Amygdala (tissue), 56 donors: ENCODE data around the gene OSBPL6.
"Not testable (repeated sequence)": the region's sequence is repeated elsewhere in the genome, so short reads cannot be mapped to it uniquely, and the experiment has no call there.

Source experiments
- DNase-seq, 56 donors: peaks; one replicate each; lab custom pipeline; 2025; lab: John Stamatoyannopoulos, UW

Gene OSBPL6

DNA sequence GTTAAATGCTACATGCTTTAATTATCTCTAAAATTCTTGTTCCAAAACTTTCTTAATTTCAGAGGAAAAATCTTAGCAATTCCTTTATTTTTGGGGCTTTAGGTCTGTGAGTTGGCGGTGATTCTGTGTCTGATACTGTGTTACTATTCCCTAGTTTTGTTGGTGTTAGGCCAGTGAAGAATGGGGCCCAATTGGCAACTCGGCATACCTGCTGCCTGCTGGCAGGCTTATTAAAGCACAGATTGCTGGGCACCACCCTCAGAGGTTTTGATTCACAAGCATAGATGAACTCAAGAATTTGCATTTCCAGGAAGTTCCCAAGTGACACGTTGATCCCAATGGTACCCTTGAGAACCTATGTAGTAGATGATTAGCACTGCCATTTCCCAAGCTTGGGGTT is 101.6 kb downstream of the OSBPL6 start:
- DNase-seq = no peak

DNA sequence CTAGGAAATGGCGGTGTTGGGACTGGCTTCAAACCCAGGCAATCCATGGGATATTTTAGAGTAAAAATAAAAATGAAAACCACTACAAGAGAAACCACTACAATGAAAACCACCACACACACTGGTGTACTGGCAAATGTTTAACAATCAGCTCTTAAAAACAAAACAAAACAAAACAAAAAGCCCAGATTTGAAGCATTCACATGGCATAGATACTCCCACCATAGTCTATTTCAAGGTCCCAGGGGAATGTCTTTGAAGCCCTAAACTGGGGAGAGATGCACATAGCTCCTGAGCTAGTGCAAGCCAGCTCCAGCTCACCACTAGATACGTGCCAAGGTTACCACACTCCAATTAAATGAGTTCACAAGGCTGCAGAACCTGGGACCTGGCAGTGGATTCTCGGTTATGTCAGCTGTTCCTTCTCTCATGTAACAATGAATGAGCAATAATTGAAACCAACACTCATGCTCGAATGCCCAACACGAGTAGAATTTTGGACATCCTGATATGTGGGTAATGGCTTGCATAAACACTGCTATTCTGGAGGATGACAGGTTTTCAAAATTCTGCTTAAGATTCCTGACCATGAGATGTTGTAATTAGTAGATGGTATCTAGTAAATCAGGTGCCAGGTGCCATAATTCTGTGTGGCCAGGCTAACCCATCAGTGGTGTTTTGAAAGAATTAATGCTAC is 102.2 kb downstream of the OSBPL6 start:
- no peak for DNase-seq

DNA sequence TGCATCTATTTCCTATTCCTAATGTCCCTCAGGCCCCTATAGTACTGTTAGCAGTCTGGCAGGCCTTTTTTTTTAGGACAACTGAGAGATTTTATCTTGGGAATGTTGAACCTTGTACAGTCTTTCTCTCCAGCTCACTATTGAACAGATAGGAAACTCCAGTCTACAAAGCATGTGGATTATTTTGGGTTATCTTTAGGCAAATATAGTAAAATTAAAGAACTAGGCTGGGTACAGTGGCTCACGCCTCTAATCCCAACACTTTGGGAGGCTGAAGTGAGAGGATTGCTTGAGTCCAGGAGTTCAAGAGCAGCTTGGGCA is 102.7 kb downstream of the OSBPL6 start:
- no peak for DNase-seq

DNA sequence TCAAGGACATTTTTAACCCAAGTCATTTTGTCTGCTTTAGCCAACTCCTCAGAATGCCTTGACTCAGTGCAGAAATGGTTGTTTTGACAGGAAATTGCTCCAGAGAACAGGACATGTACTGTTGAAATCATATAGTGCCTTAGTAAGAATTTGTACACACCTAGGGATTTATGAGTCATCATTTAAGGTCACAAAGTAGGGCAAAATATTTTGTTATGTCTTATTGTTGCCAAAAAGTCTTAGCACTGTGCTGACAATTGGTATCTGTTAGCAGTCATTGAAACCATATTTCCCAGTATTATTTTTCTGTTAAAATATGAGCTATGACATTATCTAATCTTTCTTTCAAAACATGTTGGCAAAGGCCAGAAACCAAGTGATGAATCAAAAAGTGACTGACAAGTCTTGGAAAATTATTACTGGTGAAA is 104.5 kb downstream of the OSBPL6 start:
- no peak for DNase-seq

DNA sequence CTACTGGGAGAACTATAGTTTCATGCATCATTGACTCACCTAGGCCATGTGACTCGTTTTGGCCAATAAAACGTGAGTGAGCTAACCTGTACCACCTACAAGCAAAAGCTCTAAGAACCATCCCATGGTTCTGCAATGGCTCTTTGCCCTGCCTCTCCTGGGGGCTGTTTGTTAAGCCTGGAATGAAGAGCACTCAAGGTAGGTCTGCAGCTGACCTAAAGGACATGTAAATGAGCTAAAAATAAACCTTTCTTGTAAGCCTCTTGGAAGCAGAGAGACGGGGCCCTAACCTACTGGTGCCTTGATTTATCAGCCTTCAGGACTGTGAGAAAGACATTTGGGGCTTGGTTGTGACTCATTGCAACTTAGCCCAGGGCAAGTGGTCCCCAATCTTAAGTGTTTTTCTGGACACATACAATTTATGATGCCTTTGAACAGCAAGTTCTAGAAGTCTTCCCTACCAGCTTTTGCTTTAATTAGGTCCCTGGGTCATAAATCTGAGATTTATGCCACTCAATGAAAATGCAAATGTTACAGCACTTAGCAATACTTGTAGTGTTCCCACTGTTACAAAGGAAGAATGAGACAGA is 107.4 kb downstream of the OSBPL6 start:
- no peak for DNase-seq

DNA sequence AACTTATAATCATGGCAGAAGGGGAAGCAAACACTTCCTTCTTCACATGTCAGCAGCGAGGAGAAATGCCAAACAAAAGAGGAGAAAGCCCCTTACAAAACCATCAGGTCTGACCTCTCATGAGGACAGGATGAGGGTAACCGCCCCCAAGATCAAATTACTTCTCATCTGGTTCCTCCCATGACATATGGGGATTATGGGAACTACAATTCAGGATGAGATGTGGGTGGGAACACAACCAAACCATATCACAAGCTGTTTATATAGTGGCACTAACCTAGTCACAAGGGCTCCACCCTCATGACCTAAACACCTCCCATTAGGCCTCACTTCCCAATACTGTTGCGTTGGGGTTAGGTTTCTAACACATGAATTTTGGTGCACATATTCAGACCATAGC is 110.0 kb downstream of the OSBPL6 start:
- no peak for DNase-seq

DNA sequence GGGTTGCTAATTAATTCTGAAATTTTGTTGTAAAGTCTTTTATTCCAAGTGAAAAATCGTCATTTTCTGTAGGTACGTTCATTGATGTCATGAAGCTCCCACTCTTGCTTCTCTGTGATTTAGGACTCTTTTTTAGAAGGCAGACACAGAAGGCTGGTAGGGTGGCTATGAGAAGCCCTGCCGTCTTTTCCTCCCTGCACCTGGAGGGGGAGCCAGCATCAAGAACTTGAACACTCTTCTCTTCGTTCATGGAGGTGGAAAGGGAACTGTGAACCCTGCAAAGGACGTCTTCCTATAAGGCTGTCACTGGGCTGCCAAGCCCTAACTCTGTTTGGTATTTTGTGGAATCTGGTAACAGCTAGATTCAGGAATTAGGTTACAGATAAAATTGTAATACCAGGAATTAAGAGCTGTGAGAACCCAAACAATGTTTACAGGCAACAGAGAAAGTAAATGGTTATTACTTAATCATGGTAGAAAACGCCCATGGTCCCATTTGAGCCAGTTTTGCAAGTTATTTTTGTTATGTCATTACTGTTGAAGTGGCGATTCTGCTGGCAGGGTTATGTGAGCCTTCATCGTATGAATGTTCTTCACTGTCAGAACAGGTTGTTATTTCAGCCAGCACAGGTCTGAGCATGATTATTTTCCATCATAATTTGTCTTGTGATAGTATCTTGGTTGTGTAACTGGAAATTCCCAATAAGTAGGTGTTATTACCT is 112.2 kb downstream of the OSBPL6 start:
- DNase-seq = peak in 4 of 56 donors; percentile 5 to 40 (median 10)

DNA sequence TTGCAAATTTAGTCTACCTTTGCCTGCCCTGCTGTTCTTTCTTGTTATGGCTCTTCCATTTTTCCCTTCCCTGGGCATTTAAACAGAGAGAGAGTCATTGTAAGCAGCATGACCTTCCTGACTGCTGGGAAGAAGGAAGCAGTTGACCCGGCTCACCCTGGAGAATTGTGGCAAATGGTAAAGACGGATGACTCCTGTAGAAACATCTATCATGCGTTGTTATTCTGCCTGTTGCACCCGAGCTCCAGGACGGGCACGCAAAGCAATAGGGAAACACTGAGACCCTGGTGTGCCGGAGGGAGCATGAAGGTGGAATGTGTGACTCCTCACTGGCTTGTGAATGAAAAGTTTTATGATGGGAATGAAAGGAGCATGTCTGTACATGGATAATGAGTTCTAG is 113.3 kb downstream of the OSBPL6 start:
- no peak for DNase-seq

DNA sequence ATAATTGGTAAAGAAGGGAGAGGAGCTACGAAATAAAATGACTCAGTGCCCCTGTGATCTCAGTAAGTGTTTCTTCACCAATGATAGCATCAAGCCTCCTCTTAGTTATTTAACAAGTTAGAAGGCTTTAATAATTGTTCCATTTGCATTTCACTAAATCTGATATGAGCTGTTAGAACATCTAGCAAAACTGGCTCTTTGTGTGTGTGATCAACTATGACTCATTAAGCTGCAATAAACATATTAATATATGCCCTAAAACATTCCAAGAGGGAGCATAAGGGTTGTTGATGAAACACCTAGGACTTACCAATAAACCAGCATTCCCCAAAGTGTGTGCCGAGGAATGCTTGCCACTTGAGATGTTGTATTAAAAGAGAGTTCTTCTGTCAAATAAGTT is 115.2 kb downstream of the OSBPL6 start:
- no peak for DNase-seq

DNA sequence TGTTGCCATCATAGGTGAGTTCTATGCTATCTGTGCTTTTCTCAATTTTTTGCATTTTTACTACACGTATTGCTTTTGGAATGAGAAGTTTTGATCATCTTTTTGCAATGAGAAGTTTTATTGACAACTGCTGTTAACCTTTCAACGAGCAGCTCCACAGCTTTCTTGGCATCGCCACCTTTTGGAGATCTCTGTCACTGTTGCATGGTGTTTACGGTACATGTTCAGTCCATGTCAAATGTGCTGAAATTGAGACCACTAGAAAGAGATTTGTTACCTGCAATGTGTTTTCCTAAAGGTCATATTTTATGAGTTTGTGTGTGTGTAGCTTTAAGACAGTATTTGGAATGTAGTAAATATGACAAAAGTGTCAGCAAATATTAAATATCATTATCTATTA is 120.8 kb downstream of the OSBPL6 start:
- no peak for DNase-seq

DNA sequence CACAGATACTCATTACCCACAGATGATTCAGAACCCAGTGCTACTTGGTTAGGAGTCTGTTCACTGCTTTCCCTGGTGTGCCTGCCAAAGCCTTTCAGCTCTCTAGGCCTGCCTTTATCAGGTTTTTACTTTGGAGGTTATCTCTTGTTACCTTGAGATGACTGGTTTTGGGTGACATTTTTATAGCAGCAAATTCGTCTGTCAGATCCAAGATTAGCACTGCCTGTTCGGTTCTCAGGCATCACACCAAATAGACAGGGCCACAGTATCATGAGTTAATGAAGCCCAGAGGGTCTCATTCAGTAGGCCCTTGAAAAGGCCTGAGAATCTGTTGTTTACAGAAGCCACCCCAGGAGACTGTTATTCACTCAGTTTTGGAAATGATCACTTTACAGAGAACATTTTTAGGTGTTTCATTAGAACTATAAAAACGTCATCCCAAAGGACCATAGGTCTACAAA is 121.2 kb downstream of the OSBPL6 start:
- no peak for DNase-seq

DNA sequence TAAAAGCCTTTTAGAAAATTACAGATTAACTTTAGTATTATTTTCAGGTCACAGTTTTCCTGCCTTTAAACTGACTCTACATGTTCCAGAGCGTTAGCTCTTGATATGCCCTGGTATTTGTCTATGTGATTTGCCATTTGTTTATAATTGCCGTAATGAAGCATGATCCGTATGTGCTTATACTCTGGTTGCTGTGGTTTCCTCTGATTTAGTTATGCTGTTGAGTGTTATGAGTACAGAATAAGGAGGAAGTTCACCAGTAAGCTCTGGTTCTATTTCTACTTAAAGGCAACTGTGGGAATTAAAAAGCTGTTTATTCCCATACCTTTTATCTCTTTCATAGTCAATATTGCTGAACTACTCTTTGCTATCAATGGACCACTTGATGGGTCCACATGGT is 123.5 kb downstream of the OSBPL6 start:
- DNase-seq = no peak

DNA sequence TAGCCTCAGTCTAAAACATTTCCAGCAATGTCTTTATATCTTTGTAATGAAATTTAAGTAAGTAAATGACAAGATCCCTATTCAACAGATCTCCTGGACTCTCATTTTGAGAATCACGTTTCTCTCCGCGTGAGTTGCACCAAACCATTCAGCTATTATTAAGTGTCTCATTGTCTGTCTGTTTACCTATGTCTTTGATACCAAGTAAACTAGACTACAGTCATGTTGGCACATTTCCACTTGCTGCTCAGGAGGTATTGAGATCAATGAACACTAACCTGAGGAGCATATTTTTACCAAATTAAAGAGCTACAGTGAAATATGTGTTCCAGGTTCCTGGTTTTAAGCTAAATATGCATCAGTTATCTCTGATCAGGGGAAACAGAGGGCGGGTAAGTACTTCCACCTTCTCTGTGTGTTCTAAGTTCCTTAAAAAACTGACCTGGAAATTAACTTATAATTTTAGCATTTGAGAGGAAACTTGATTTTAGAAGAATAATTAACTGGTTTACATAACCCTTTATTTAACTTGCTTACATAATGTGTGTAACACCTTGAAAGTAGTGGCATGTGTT is 125.8 kb downstream of the OSBPL6 start:
- DNase-seq = no peak

DNA sequence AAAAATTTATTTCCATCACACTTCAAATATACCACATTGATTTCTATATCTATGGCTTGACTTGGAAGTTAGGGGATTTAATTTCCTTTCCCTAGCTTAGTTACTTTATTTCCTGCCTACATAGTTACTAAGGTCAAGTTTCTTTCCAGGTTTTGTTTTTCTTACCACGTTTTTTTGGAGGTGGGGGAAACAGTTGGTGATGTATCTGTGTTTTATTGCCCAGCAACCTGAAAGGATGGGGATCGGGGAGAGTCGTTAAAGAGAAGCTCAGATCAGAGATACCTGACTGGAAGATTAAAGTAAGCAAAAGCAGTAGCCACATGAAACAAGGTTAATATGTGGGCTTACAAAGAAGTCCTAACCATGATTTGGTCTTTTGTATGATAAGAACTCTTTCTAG is 127.8 kb downstream of the OSBPL6 start:
- DNase-seq = no peak

DNA sequence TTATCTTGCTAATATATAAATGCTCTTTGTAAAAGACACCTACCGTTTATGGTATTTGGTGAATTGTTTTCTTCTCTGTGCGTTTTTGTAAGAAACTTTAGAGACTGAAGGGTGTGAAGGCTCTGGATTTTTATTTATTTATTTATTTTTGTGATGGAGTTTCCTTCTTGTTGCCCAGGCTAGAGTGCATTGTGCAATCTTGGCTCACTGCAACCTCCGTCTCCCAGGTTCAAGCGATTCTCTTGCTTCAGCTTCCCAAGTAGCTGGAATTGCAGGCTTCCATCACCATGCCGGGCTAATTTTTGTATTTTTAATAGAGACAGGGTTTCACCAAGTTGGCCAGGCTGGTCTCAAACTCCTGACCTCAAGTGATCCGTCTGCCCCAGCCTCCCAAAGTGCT is 129.0 kb downstream of the OSBPL6 start:
- not testable (repeated sequence) for DNase-seq

DNA sequence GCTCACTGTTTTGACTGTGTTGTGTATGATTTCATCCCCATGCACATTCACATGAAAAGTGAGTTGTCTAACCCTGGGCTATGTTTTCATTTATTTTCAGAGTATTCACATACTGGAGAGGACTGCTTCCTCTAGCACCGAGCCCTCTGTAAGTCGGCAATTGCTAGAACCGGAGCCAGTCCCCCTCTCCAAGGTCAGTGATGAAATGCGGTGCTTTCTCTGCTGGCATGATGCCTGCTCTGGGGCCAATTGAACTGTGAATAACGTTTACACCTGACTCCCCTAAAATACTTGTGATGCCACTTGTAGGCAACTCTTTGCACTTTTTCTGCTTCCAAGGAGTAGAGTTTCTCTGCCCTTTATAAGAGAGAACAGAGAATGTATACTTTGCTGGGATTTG is 129.8 kb downstream of the OSBPL6 start:
- peak in 3 of 56 donors; percentile 3 to 13 (median 5) for DNase-seq

DNA sequence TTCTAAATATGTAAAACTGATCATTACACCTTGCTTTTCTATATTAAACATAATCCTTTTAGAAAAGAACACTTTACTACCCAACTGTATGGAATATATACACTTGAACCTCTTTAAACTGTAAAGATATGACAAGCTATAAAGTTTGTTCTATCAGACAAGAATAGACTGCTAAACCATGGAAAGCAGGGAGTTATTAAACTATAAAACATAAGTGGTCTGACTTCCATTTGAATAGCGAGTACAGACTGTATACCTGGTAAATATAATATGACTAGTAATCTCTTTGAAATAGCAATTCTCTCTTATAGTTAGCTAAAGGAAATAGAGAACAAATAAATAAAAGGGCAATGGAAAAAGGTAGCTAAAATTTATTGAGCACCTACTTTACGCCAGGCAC is 131.0 kb downstream of the OSBPL6 start:
- DNase-seq = no peak

DNA sequence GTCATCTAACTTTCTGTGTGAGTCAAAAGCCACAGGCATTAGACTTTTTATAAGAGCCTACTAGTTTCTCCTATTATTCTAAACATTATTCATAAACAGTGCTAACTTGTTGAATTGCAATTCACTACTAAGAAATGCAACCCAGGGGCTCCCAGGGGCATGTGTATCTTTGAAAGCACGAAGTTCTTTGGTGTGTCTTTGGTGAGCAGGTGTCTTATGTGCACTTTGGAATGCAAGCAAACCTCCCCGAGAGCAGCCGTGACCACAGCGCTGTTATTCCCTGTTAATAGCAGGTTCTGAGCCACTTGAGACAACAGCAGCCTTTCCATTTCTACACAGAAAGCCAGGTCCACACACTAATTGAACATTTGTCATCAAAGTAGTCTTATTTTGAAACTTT is 133.2 kb downstream of the OSBPL6 start:
- DNase-seq = peak in 1 of 56 donors; percentile 5

DNA sequence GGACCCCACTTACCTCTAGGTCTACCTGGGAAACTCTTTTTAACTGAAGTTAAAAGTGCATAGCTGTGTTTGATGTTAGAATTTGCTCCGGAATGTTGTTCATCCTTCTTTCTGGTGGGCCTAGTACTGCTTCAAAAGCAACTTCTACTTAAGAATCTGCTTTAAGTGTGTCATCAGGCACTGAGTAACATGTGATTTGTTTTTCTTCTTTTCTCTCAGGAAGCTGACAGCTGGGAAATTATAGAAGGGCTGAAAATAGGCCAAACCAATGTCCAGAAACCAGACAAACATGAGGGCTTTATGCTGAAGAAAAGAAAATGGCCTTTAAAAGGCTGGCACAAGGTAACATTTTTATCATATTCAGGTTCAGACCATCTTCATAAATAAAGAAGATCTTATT is 133.7 kb downstream of the OSBPL6 start:
- DNase-seq = no peak

DNA sequence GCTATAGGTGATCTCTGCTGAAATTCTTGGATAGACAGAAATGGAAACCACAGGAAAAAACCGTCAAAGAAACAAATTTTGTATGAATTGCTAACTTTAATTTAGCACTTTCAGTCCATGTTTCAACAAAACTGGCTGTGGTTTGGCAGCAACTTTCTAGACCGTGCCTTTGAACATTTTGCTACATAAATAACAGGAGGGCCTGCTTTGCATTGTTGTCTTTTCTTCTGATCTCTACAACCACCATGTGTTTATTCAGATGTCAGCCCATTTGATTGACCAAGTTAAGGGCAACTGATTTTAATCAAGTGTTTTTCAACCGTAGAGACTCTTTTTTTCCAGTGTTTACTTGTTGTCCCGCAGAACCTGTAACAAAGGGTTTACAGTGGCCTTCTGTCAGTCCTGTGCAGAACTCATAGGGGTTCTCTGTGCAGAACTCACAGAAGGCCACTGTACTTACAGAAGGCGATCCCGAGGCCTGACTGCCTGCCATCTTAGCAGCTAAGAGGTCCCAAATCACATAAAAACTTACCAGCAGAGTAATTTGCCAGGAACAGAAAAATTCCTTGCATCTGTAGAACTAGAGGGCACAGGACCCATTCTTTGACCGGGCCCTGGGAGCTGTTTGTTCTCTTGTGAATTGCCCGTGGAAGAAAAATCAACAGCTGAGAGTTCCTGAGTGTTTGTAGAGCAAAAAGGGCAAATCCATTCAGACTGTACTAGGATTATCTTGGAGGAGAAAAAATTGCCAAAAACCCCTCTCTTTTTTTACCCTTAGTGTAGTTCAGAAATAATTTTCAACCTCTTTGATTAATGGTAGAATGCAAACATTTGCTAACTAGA is 136.1 kb downstream of the OSBPL6 start:
- DNase-seq = no peak
